ENCODE measurements around the gene ARGFX.

Gene ARGFX

DNA sequence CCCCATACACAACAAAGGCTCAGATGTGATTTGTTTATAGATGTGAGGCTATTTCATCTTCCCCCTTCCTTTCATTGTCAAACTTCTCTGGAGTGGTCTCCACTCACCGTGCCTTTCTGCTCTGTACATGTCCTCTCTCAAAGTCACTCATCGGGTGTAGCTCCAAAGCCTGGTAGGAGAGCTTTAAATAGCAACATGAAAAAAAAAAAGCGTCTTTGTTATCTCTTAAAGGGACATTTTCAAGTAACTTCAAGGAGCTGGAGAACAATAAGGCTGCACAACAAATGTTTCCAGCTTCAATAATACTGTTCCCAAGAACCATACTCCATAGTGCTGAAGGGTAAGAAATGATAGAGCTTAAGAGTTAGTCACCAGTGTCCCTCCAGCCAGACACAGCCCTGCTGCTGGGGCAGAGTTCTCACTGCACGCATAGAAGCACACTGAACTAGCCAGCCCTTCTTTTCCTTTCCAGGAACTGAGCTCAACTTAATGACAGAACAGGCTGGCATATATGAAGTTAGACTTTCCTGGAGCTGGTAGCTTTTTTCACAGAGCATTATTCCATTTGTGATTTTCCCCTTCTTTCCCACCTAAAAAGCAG is 33.6 kb downstream of the ARGFX start:
- no peak for DNase-seq

DNA sequence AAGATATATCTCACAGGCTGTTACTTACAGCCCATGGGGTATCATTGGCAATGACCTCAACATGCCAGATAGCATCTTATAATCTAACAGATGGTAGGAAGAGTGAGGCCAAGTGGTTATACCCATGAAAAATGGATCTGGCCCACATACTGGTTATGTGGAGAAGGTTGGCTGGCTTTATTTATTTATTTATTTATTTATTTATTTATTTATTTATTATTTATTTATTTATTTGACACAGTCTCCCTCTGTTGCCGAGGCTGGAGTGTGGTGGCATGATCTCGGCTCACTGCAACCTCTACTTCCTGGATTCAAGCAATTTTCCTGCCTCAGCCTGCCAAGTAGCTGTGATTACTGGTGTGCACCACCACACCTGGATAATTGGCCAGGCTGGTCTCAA is 37.0 kb downstream of the ARGFX start:
- no peak for DNase-seq

DNA sequence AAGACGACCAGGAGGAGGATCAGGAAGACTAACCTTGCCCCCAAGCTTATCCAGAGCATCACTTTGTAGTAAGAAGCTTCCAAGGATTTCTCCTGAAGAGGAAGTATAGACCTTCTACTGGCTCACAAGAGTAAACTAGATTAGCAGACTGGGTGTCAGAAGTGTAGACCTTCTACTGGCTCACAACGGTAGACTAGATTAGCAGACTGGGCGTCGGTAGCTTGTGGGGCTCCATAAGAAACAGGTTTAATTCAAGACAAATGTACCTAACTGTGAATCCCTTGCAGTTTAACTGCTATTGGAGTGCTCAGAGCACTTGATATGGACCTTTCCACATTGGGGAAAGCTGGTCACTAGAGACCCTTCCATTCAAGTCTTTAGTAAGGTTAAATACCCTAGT is 38.4 kb downstream of the ARGFX start:
- DNase-seq, result no peak

Data from CD4-positive, alpha-beta T cell treated with Interferon gamma for 1 hour (primary cell).